ENCODE measurements around the gene TIAM2.
"Not testable (repeated sequence)": the region's sequence is repeated elsewhere in the genome, so short reads cannot be mapped to it uniquely, and the experiment has no call there.

TIAM2 gene

DNA sequence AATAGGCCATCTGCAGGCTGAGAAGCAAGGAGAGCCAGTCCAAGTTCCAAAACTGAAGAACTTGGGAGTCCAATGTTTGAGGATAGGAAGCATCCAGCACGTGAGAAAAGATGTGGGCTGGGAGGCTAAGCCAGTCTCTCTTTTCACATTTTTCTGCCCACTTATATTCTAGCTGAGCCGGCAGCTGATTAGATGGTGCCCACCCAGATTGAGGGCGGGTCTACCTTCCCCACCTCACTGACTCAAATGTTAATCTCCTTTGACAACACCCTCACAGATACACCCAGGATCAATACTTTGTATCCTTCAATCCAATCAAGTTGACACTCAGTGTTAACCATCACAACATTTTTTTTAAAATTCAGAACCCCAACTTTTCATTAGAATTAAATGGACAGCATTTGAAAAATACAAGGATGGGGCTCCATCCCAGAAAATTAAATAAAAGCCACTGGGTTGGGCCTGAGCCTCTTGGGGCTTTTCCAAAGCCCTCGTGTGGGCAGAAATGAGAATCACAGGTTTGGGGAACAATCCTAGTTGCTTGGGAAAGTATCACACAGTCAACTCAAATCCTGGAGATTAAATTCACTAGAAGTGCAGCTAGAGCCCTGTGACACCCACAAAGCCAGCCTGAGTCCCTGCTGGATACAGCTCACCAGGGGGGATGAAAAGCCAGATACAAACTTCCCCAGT is 270.9 kb downstream of the TIAM2 start:
- no peak for DNase-seq

DNA sequence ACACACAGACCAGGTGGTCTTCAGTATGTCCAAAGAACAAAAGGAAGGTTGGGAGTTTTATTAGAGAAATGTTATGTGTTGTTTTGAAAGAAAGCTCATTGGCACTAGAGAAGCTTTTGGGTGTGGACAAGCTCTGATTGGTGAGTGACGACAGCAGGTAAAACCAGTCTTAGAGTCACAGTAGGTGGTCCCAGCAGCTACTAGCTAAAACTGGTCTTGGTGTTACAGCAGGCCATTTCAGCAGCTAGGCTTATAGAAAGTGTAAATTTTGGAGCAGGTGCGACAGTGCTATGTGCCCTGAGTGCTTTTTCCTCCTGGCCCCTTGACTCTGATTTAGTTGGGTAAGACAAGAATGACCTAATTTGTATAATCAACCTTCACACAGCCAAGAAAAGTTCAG is 272.3 kb downstream of the TIAM2 start:
- no peak for DNase-seq

DNA sequence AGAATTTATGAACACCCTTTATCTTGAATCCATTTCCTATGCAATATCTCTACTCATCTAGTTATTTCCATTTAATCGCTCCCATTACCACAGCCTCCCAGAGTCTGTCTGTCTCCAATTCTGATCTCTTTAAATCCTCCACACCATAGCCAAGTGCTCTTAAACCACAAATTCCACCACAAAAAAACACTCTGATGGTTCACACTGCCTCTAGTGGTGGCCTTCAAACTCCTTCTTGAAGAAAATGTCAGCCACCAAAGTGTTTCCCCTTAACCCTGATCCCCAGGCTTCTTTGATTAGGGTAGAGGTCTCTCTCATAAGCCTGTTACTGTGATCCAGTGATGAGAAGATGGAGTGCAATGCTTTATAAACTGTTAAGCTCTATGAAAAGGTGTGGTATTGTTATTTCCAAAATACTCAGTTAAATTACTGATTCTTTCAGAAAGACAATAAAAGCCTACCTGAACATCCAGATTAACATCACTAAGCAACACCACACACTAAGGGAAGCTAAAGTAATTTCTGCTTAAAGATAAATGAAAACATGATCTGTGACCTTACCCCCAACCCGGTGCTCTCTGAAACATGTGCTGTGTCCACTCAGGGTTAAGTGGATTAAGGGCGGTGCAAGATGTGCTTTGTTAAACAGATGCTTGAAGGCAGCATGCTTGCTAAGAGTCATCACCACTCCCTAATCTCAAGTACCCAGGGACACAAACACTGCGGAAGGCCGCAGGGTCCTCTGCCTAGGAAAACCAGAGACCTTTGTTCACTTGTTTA is 273.2 kb downstream of the TIAM2 start:
- DNase-seq = not testable (repeated sequence)

DNA sequence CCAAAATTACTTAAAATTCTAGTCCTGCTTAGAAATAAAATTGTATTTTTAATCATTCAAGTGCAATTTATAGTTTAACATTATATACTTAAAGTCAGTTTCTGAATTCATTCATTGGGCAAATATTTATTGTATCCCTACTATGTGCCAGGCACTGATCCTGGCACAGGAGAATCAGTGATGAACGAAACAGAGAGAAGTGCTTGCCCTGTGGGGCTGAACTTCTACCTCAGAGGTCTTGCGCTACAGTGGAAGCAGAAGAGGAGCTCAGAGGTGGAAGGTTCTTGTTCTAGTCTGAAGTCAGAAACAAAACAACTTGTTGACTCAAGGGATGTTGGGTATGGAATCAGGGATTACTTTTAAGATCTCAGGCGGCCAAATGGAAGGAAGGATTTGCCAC is 274.6 kb downstream of the TIAM2 start:
- no peak for DNase-seq

DNA sequence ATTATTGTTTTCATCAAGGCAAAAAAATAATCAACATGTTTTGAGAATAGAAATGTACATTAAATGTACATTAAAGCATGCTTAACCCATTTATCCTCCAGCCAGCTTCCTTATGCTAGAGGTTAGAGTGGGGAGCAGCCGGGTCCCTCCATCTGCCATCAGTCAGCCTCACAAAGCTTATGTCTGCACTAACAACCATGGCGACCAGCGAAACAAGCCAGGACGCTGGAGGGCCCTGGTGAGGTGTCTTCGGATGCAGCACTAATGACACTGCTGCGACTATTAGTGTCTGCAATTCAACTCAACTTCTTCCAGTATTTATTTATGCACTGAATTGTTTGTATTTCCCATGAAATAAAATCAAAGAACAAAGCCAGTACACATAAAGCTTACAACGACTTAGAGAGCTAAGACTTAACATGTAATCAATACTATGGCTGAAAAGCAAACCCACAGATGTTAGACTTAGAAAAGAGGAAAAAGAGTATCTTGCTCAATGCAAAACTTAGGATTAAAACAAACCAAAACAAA is 275.5 kb downstream of the TIAM2 start:
- no peak for DNase-seq

DNA sequence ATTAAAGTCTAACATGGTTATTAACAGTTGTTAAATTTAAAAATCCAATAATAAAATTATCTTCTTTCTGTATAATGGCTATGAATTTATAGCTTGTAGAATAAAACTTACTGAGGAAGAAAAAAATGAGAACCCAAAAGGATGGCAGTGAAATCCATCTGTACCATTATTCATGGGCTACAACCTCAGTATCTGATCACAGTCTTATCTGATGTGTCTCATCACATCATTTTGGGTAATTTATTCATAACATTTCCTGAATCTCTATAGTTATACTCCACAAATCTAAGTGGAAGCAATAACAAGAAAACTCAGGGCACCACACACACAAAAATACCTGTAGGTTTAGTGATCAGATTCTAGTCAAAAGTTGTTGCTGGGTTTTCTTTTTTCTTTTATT is 276.0 kb downstream of the TIAM2 start:
- DNase-seq = no peak

DNA sequence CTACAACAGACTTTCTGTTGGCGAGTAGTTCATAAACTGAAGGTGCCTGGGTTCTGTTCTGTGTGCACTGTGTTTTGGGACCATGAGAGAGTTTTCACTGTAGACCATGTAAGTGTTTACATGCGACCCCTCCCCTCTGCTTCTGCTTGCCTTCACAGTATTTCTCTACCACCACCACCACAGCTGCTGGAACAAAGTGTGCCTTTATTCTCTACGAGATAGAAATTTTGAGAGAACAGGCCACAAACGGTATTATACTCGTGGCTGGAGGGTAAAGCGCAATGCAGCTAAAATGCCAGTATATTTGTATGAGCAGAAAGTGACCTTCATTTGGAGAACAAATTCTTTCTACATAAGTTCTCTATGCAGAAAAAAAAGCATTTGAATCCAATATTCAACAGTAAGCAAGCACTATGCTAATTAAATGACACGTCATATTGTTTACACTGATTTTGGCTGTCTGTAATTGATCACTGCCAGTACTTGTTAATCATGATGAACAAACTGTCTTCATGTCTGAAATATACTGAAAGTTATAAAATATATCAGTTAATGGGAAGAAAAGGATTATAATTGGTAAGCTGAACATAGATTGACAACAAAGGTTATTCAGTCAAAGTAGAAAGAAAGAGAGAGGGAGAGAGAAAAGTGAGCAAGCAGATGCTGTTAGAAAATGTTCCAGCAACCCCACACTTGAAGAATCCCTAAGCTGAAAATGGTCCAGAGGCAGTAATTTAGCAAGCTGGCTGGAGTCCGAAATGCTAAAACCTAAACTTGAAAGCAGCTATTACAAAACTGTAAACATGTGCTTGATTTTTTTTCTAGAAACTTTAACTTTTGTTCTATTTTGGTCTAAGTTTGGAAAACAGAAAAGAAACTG is 277.5 kb downstream of the TIAM2 start:
- DNase-seq = no peak

DNA sequence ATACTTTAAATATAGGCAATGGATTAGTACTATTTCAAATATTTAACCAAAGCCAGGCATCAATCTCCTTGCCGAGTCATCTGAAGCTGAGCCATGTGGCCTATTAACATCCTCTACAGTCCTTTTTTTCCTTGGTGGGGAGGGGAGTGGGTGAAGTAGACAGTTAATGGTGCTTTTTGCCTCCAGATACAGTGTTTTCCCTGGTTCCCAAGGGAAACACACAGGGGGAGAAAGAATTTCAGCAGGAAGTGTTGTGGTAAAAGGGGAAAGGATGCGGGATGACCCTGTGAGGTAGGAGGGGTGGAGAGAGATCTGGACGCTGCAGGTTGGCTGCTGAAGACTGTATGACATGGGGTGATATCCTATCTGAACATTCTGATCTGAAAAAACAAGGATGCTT is 278.3 kb downstream of the TIAM2 start:
- DNase-seq = no peak

DNA sequence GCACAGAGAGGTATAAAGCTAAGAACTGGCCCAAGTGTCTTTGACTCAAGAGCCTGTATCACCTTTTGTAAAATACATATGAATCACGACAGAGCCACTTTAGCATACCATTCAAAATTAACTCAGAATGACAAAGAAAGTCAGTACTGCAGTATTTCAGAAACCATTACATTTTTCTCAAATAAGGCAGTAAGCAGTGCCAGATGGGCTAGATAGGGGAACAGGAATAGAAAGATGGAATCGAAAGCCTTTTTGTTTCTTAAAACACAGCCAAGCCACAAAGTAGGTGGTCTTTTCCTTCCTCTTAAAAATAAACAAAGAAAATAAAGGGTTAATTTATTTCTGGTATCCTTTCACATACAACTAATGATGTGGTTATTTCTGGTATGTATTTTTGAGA is 279.0 kb downstream of the TIAM2 start:
- no peak for DNase-seq

DNA sequence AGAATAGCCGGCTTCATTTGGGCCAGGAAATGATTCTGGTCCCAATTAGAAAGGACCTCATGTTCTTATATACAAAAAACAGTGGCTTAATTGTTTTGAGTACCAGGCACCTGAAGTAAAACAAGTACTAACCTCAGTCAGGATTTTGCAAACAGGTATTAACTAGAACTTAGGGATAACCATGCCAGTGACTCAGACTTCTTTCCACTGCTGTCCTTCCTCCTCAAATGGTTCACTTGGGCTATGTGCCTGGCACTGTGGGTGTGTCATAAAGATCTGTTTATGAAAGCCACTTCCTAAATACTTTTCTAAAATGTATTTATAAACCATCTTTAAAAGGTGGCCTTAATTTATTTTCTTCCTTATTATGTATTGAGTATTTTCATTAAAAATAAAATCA is 279.4 kb downstream of the TIAM2 start:
- no peak for DNase-seq

DNA sequence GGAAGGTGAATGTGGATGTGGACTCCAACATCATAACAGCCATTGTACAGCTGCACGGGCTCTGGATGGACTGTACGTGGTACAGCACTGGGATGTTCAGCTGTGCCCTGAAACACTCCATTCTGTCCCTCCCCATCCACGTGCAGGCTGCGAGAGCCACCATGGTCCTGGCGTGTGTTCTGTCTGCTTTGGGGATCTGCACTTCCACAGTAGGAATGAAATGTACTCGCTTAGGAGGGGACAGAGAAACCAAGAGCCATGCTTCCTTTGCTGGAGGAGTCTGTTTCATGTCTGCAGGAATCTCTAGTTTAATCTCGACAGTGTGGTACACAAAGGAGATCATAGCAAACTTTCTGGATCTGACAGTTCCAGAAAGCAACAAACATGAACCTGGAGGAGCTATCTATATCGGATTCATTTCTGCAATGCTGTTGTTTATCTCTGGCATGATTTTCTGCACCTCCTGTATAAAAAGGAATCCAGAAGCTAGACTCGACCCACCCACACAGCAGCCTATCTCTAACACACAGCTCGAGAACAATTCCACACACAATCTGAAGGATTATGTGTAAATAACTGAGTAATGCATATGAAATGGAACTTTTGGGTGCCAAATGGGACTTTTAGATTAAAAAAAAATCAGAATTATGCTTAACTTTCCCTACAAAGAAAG is 280.8 kb downstream of the TIAM2 start:
- no peak for DNase-seq

DNA sequence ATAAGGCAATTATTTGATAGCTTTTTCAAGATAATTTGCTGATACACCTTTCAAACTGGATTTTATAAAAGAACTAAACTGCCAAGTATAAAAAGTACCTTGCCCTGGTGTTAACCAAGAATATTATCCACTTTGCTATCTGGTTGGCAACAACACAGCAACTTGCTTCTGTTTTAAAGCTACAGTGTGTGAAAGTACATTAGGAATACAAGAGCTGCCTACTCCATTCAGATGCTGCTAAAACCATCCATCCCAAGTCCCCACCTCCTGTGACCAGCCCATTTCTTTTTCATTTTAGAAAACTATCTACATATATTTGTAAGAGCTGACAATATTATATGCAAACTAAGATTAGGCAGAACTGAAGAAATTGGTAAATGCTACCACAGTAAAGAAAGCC is 281.5 kb downstream of the TIAM2 start:
- DNase-seq = no peak

DNA sequence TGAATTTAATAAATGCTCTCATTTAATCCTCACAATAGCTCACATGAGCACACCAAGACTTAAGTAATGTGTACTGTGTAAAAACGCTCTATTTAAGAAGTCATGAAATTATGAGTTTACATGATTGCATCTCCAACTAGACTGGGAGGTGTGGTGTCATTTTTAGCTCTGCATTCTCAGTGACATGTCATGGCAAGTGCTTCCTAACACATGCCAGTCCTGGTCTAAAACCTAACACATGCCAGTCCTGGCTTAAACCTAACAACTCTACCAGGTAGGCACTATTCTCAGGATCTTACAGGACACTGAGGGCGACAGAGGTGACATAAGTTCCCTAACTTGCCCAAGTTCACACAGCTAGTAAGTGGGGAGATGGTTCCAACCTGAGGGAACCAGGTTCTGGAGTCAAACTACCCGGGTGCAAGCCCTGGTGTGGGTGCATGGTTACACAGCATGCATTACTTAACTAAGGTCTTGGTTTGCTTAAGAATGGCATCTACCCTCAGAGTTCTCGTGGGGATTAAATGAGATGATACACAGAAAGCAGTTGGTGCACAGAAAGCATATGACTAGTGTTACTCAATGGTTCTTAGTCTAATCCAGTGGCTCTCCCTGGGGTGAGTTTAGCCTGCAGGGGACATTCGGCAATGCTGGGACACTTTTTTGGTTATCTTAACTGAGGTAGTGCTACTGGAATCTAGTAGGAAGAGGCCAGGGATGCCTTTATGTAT is 283.4 kb downstream of the TIAM2 start:
- no peak for DNase-seq

DNA sequence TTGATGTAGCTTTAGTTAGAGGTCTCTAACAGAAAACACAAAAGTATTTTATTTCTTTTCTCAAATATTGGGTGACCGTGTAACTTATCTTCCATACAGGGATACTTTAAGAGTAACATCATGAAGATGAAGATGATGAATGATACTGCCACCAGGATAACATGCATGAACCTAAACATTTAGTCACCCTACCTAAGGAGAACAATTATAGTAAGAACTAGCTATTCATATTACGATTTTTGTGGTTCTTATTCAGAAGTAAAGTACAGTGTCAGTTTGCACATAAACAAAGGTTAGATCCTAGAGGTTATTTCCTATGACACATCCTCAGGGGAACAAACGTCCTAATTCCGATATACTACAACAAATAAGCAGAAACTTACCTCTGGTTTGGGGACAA is 289.7 kb downstream of the TIAM2 start:
- DNase-seq = no peak

DNA sequence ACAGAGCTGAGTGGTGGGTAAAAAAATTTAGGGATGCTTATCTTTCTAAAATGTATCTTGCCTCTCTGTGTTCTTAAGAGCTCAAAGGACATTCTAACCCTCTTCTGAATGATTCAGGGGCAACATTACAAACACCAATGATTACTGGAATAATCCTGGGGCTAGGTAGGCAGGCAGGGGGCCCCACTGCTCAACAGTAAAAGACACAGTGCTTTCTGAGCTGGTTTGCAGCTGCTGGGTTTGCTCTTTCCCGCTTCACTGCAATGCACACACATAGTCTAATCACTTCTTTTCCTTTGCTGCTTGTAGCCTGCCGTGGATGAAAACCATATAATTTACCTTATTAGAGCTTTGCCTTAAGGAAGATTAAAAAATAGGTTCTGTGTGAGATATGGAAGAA is 292.6 kb downstream of the TIAM2 start:
- DNase-seq = no peak

DNA sequence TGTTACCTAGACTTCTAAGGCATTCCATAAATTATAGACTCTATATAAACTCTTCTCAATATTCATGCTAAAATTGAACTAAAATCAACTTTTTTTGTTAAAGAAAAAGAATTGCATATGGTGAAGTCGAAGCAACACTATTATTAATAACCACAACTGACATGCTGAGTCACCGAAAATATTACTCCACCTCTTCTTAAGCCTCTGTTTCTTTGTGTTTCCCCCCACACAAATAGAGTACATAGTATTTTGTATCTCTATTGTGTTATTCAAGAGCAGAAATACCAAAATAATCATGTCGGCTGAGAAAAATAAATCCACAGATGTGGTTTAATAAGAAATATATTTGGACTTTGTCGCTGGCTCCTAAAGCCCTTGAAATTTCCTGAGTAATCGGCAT is 295.4 kb downstream of the TIAM2 start:
- no peak for DNase-seq

DNA sequence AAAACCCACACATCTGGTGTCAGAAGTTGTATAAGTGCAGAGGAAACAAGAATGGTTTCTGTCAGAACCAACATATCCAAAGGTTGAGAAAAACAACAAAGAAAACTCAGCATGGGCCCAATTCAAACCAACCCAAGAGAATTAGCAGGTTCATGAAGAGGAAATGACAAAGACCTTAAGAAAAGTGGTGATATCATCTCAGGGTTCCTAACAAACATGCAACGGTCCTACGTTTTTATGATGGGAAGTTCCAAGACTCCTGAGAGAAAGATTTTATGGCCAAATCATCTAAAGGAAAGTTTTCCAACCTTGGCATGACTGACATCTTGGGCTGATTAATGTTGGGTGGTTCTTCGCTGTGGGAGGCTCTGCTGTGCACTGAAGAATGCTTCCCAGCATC is 296.2 kb downstream of the TIAM2 start:
- DNase-seq = no peak

DNA sequence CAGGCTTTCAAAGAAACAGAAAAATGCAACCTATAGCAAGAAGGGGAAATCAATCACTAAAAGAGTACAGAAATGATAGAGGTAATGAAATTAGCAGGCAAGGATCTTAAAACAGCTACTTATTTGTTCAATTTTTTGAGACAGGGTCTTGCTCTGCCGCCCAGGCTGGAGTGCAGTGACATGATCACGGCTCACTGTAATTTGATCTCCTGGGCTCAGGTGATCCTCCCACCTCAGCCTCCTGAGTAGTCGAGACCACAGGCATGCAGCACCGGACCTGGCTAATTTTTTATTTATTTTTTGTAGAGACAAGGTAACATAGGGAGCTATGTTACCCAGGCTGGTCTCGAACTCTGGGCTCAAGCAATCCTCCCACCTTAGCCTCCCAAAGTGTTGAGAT is 297.6 kb downstream of the TIAM2 start:
- DNase-seq = no peak

DNA sequence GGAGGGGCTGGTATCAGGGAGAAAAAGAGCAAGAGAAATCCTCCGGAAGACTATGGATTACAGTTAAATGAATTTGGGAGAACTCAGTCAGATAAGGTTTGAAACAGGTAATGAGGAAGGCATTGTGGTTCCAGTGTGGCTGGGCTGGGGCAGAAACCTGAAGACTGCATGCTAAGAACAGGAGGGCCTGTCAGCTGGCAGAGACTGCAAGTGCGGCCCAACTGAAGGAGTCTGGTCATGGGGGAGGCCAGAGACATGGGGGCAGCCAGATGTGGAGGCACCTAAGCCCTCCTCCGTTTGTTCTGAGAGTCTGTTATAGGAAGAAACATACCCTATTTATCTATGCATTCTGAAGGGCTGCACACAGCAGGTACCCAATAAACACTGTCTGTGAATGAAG is 302.6 kb downstream of the TIAM2 start:
- DNase-seq = no peak

DNA sequence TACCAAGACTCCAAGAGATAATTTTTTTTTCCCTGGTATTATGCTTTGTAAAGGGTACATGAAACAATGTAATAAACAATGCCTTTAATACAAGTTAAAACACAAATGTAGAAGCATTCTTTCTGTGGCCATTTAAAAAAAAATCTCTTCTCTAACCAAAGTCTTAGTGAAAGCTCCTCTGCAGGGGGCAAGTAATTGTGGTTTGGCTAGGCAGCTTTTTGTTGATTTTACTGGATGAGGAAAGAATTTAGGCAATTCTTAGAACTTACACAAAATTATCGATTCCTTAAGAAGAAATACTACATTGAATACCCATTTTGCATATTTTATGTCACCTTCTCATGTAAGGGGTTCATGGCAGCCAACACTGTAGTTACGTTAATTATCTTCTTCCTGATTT is 306.8 kb downstream of the TIAM2 start:
- no peak for DNase-seq

DNA sequence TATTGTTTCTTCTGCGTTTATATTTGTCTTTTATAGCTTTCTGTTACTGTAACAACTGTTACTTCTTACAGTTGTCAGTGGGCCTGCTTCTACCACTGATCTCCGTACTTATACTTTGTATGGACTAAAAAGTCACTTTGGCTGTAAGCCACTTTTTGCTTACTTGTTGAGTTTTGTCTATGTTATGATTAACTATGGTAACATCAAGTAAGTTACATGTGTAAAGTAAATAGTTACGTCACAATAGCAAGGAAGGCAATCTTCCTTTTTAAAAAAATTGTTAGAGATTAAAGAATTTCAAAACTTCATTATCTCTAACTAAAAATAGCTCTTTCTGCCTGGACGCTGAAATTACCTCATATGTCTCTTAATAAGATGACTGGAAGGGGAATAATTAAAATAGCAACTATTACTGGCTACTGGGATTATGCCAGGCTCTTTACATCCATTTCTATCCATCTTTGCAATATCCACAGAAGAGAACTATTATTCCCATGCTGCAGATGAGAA is 308.3 kb downstream of the TIAM2 start:
- no peak for DNase-seq

DNA sequence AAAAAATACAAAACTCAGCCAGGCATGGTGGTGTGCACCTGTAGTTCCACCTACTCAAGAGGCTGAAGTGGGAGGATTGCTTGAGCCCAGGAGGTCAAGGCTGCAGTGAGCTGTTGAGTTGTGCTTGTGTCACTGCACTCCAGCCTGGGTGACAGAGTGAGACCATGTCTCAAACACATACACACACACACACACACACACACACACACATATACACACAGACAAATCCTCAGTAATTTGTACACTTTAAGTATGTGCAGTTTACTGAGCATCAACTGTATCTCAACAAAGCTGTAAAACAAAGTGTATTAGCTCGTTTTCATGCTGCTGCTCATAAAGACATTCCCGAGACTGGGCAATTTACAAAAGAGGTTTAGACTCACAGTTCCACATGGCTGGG is 311.8 kb downstream of the TIAM2 start:
- DNase-seq = no peak
